Osteoblast (primary cell): ENCODE data around the gene NSUN5. TPM values are rescaled to one million over a fixed set of nuclear protein-coding genes. Genes with fewer than 3 reads are reported as not detected.
A peak's percentile ranks its signal among the peaks of the same experiment; 100 is the strongest.

ENCODE experiments used
- DNase-seq: peaks from one replicate; pipeline ENCODE4 v3.0.0; 2011; ENCODE audit warnings: low spot score, mixed read lengths; ENCODE audit not compliant: insufficient read length; ENCODE audit errors: missing footprints
- H2AFZ ChIP-seq: 2 replicates; pipeline ENCODE4 v1.6.0; 2011; ENCODE audit warnings: mild to moderate bottlenecking, low read length
- H3K27ac ChIP-seq: 2 replicates; pipeline ENCODE4 v1.5.1; 2011; ENCODE audit warnings: mild to moderate bottlenecking, low read depth, low read length, moderate library complexity
- H3K27me3 ChIP-seq: 2 replicates; pipeline ENCODE4 v1.6.0; 2012; ENCODE audit warnings: mild to moderate bottlenecking, control low read depth, inconsistent platforms, low read length, moderate library complexity; ENCODE audit not compliant: insufficient read depth
- H3K36me3 ChIP-seq: 2 replicates; pipeline ENCODE4 v1.5.1; 2011; ENCODE audit warnings: mild to moderate bottlenecking, low read length, control low read depth, moderate library complexity; ENCODE audit not compliant: insufficient read depth
- H3K4me1 ChIP-seq: 2 replicates; pipeline ENCODE4 v1.5.1; 2011; ENCODE audit warnings: mild to moderate bottlenecking, low read length, control low read depth, moderate library complexity; ENCODE audit not compliant: insufficient read depth
- H3K4me2 ChIP-seq: 2 replicates; pipeline ENCODE4 v1.6.0; 2011; ENCODE audit warnings: mild to moderate bottlenecking, low read length; ENCODE audit not compliant: insufficient read depth
- H3K4me3 ChIP-seq: fragments of 200-600 bp; sonication (generic); 3 replicates; pipeline ENCODE4 v1.5.1; 2012; ENCODE audit warnings: mild to moderate bottlenecking, low read length, inconsistent platforms; ENCODE audit not compliant: insufficient read depth
- H3K79me2 ChIP-seq: 2 replicates; pipeline ENCODE4 v1.6.0; 2012; ENCODE audit warnings: mild to moderate bottlenecking, low read length, control low read depth, inconsistent platforms; ENCODE audit not compliant: insufficient read depth
- H3K9me3 ChIP-seq: 2 replicates; pipeline ENCODE4 v1.5.1; 2011; ENCODE audit warnings: low read depth, low read length, control low read depth
- H4K20me1 ChIP-seq: 2 replicates; pipeline ENCODE4 v1.6.0; 2012; ENCODE audit warnings: mild to moderate bottlenecking, low read length, control low read depth; ENCODE audit not compliant: insufficient read depth
- total RNA-seq: library from RNA; depleted of rRNA; stranded (reverse); fragments of >200 nt; gene quantifications from 2 replicates; pipeline ENCODE4 v1.2.3, GENCODE V29; 2012
- TF ChIP-seq, protein P1 (sequence below): IDR thresholded peaks from 2 replicates; pipeline ENCODE4 v1.5.1; 2011; ENCODE audit warnings: mild to moderate bottlenecking, low read depth, low read length, moderate library complexity; ENCODE audit errors: extremely low read depth

Gene NSUN5
- total RNA-seq, 1 donor = 17.0 TPM

- H3K36me3 ChIP-seq = no peaks in the 10 kb centered on the region
- peak overlapping the region; percentile 64 for H3K4me2 ChIP-seq
- TF ChIP-seq, protein P1, sequence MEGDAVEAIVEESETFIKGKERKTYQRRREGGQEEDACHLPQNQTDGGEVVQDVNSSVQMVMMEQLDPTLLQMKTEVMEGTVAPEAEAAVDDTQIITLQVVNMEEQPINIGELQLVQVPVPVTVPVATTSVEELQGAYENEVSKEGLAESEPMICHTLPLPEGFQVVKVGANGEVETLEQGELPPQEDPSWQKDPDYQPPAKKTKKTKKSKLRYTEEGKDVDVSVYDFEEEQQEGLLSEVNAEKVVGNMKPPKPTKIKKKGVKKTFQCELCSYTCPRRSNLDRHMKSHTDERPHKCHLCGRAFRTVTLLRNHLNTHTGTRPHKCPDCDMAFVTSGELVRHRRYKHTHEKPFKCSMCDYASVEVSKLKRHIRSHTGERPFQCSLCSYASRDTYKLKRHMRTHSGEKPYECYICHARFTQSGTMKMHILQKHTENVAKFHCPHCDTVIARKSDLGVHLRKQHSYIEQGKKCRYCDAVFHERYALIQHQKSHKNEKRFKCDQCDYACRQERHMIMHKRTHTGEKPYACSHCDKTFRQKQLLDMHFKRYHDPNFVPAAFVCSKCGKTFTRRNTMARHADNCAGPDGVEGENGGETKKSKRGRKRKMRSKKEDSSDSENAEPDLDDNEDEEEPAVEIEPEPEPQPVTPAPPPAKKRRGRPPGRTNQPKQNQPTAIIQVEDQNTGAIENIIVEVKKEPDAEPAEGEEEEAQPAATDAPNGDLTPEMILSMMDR = peak; percentile 69
- peaks cover 2% of the 10 kb centered on the region for H3K27me3 ChIP-seq
- H4K20me1 ChIP-seq = no peaks in the 10 kb centered on the region
- peak overlapping the region; percentile 82 for H2AFZ ChIP-seq
- peak overlapping the region; percentile 49 for H3K4me3 ChIP-seq
- peak; percentile 97 for DNase-seq
- no peaks in the 10 kb centered on the region for H3K79me2 ChIP-seq
- H3K27ac ChIP-seq = no peak overlapping the region
- peaks cover 12% of the 10 kb centered on the region for H3K4me1 ChIP-seq
- no peaks in the 10 kb centered on the region for H3K9me3 ChIP-seq
Measured at GRCh38 chr7:73342645-73343044, 34.0 kb upstream of the NSUN5 start.

GRCh38 chr7:73341877-73342276, 33.3 kb upstream of the NSUN5 start:
- Histone ChIP-seq H3K79me2 (no peaks in the 10 kb centered on the region), H3K27ac (no peak overlapping the region), H3K4me2 (no peak overlapping the region), H4K20me1 (no peaks in the 10 kb centered on the region), H3K4me3 (no peak overlapping the region), H2AFZ (no peak overlapping the region), H3K9me3 (no peaks in the 10 kb centered on the region), H3K27me3 (peaks cover 3% of the 10 kb centered on the region), H3K4me1 (peaks cover 12% of the 10 kb centered on the region), H3K36me3 (no peaks in the 10 kb centered on the region)
- TF ChIP-seq, protein P1 = no peak
- peak; percentile 96 for DNase-seq

- H3K36me3 ChIP-seq = no peaks in the 10 kb centered on the region
- no peaks in the 10 kb centered on the region for H4K20me1 ChIP-seq
Measured at GRCh38 chr7:73340514-73340913, 31.9 kb upstream of the NSUN5 start.

DNA sequence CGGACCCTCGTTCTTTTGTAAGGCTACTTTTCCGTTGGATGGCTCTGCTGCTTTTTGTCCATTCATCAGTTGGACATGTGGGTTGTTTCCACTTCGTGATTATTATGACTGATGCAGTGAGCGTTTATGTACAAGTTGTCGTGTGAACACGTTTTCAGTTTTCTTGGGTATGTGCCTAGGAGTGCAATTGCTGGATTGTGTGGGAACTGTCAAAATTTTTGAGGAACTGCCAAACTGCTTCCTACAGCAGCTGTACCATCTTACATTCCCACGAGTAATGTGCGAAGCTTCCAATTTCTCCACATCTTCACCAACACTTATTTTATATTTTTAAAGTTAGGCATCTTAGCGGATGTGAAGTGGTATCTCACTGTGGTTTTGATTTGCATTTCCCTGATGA, 29.7 kb upstream of the NSUN5 start:
- H3K27me3 ChIP-seq = peaks cover 16% of the 10 kb centered on the region
- H4K20me1 ChIP-seq = no peaks in the 10 kb centered on the region
- H3K27ac ChIP-seq = no peak overlapping the region
- H3K4me2 ChIP-seq = no peak overlapping the region
- no peak for DNase-seq
- H3K4me3 ChIP-seq = no peak overlapping the region
- H3K79me2 ChIP-seq = no peaks in the 10 kb centered on the region
- no peaks in the 10 kb centered on the region for H3K9me3 ChIP-seq
- TF ChIP-seq, protein P1 = no peak
- H3K4me1 ChIP-seq = peaks cover 12% of the 10 kb centered on the region
- no peak overlapping the region for H2AFZ ChIP-seq
- no peaks in the 10 kb centered on the region for H3K36me3 ChIP-seq

More at GRCh38 chr7:73340514-73340913, 31.9 kb upstream of the NSUN5 start:
- Histone ChIP-seq H3K4me2 (no peak overlapping the region), H3K4me3 (no peak overlapping the region), H3K27me3 (peaks cover 8% of the 10 kb centered on the region), H2AFZ (no peak overlapping the region), H3K9me3 (no peaks in the 10 kb centered on the region), H3K4me1 (peaks cover 12% of the 10 kb centered on the region), H3K79me2 (no peaks in the 10 kb centered on the region), H3K27ac (no peak overlapping the region)
- DNase-seq = no peak
- TF ChIP-seq, protein P1 = no peak
